BLaER1 (cell line): ENCODE results near the gene CMTM6.

Experiments used
- H3K27ac ChIP-seq: shearing (Covaris generic); formaldehyde crosslinking; 2 replicates; pipeline ENCODE4 v1.8.1; 2022
- H3K27me3 ChIP-seq: shearing (Covaris generic); formaldehyde crosslinking; 2 replicates; pipeline ENCODE4 v1.8.1; 2022
- H3K36me3 ChIP-seq: shearing (Covaris generic); formaldehyde crosslinking; 2 replicates; pipeline ENCODE4 v1.8.1; 2022
- H3K4me1 ChIP-seq: shearing (Covaris generic); formaldehyde crosslinking; 2 replicates; pipeline ENCODE4 v1.8.1; 2022
- H3K4me2 ChIP-seq: shearing (Covaris generic); formaldehyde crosslinking; 2 replicates; pipeline ENCODE4 v1.8.1; 2022
- H3K4me3 ChIP-seq: shearing (Covaris generic); formaldehyde crosslinking; 2 replicates; pipeline ENCODE4 v1.8.1; 2022
- H3K9ac ChIP-seq: shearing (Covaris generic); formaldehyde crosslinking; 2 replicates; pipeline ENCODE4 v1.8.1; 2022
- H3K9me3 ChIP-seq: shearing (Covaris generic); formaldehyde crosslinking; 2 replicates; pipeline ENCODE4 v1.8.1; 2022
- H4K20me1 ChIP-seq: shearing (Covaris generic); formaldehyde crosslinking; 2 replicates; pipeline ENCODE4 v1.8.1; 2022
- Cebpa-rat ChIP-seq: shearing (Covaris generic); IDR thresholded peaks from 2 replicates; pipeline ENCODE4 v1.8.1; 2022

The CMTM6 gene

DNA sequence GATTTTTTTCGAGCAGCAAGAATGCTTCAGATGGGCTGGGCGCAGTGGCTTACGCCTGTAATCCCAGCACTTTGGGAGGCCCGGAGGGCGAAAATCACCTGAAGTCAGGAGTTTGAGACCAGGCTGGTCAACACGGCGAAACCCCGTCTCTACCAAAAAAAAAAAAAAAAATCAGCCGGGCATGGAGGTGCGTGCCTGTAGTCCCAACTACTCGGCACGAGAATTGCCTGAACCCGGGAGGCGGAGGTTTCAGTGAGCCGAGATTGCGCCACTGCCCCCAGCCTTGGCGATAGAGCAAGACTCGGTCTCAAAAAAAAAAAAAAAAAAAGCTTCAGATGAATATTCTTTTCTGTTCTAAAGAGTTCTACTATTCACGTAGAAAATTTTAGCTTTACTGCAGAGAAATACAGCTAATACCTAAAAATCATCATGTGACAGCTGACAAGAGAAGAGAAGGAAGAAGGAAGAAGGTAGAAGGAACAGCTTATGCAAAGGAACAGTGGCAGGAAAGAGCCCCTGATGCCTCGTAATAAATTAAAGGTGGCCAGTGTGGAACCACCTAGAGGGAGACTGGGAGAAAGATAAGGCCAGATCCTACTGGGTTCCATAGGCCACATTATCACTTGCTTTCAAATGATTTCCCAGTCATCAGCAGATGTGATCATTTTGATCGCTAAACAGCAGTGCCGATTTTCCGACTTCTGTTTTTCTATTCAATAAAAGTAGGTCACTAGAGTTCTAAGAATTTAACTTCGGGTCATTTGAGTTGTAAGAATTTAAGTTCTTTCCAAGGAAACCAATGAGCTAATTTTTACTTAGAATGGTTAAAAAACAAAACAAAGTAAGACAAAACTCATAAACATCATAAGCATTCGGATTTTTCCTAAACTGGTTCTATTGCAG, 1.5 kb downstream of the CMTM6 start:
- peak overlapping the region; percentile 94 for H3K27ac ChIP-seq
- peak overlapping the region; percentile 98 for H3K4me3 ChIP-seq
- H3K9ac ChIP-seq: peak overlapping the region; percentile 93
- peak overlapping the region; percentile 87 for H3K4me2 ChIP-seq
- H3K9me3 ChIP-seq: no peaks in the 10 kb centered on the region
- peaks cover 9% of the 10 kb centered on the region for H3K36me3 ChIP-seq
- no peaks in the 10 kb centered on the region for H3K27me3 ChIP-seq
- peaks cover 57% of the 10 kb centered on the region for H4K20me1 ChIP-seq
- peaks cover 46% of the 10 kb centered on the region for H3K4me1 ChIP-seq
- TF ChIP-seq Cebpa-rat: no peak

DNA sequence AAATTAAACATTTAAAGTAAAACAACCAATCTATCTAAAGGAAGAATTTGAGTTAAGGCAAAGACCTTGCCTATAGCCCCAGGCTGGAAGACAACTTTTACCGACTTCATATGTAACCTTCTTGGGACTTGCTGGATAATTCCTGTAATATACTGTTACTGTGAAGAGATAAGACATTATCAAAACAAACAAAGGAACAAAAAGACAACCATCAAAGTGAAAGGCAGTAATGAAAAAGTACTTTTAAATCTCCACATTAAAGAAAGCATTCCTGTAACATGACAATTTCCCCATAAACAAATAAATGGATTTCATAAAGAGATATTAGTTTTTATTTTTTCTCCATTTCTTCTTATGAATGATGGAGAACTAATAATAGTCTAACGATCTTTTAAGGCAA, 2.4 kb downstream of the CMTM6 start:
- Histone ChIP-seq H3K4me3 (no peak overlapping the region), H3K4me2 (peak overlapping the region; percentile 87), H3K36me3 (peaks cover 10% of the 10 kb centered on the region), H3K27me3 (no peaks in the 10 kb centered on the region), H3K27ac (no peak overlapping the region), H3K9me3 (no peaks in the 10 kb centered on the region), H4K20me1 (peaks cover 66% of the 10 kb centered on the region), H3K9ac (no peak overlapping the region), H3K4me1 (peaks cover 47% of the 10 kb centered on the region)
- TF ChIP-seq Cebpa-rat: no peak

DNA sequence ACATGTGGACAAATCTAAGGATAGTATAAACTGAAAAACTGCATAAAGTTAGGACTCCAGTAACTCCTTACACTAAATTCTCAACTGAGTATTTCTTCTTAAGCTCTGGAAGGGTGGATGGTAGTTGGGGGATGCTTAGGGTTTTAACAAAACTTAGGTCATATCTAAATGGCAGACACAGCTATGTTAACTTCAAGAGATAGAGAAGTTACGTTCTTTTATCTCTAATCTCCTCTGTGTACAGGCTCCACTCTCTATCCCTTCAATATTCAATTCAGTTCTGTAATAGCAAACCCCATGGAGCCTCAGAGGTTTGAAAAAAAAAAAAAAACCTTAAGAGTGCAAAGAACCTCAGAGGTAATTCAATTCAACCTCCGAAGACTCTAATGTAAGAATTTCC, 3.1 kb downstream of the CMTM6 start:
- H3K4me3 ChIP-seq: no peak overlapping the region
- H3K4me1 ChIP-seq: peaks cover 48% of the 10 kb centered on the region
- H3K27ac ChIP-seq: no peak overlapping the region
- peaks cover 72% of the 10 kb centered on the region for H4K20me1 ChIP-seq
- no peaks in the 10 kb centered on the region for H3K27me3 ChIP-seq
- H3K9me3 ChIP-seq: no peaks in the 10 kb centered on the region
- no peak overlapping the region for H3K9ac ChIP-seq
- H3K36me3 ChIP-seq: peaks cover 10% of the 10 kb centered on the region
- H3K4me2 ChIP-seq: no peak overlapping the region
- TF ChIP-seq Cebpa-rat: no peak

DNA sequence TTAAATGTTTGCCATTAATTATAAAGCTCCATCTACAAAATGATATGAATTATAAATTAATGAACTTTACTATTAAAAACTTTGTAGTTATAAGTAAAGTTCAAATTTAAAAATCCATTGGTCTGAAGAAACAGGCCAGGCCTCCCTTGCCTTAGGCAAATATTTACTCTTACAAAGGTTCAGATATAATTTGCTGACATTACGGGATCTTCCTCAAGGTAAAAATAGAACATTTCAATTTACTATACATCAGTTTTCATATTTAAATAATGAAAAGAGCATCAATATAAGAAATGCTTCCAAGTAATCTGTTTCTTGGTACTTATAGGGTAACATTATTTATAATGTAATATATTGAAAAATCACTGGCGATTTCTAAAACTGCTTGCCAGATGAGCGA, 3.7 kb downstream of the CMTM6 start:
- Histone ChIP-seq H3K36me3 (peaks cover 12% of the 10 kb centered on the region), H3K4me1 (peaks cover 54% of the 10 kb centered on the region), H3K27me3 (no peaks in the 10 kb centered on the region), H3K27ac (no peak overlapping the region), H3K4me2 (no peak overlapping the region), H3K9ac (no peak overlapping the region), H3K9me3 (no peaks in the 10 kb centered on the region), H4K20me1 (peaks cover 78% of the 10 kb centered on the region), H3K4me3 (no peak overlapping the region)
- no peak for TF ChIP-seq Cebpa-rat

DNA sequence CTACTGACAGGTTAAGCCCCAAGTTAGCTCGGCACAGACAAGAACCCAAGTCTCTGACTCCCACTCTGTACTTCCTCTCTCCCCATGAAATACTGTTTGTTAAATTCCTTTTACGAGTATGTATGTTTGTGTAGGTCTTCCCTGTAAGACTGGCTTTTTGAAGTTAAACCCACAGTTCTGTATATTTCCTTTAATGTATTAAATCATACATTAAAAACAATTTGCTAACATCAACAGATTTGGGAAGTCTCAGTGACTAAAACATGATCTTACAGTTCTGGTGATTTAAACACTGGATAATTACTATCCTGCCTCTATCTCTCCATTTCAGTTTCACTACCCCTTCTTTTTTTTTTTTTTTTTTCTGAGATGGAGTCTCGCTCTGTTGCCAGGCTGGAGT, 4.4 kb downstream of the CMTM6 start:
- Histone ChIP-seq H4K20me1 (peaks cover 86% of the 10 kb centered on the region), H3K27ac (no peak overlapping the region), H3K9me3 (no peaks in the 10 kb centered on the region), H3K9ac (no peak overlapping the region), H3K36me3 (peaks cover 19% of the 10 kb centered on the region), H3K4me2 (no peak overlapping the region), H3K4me1 (peaks cover 52% of the 10 kb centered on the region), H3K4me3 (no peak overlapping the region), H3K27me3 (no peaks in the 10 kb centered on the region)
- no peak for TF ChIP-seq Cebpa-rat

DNA sequence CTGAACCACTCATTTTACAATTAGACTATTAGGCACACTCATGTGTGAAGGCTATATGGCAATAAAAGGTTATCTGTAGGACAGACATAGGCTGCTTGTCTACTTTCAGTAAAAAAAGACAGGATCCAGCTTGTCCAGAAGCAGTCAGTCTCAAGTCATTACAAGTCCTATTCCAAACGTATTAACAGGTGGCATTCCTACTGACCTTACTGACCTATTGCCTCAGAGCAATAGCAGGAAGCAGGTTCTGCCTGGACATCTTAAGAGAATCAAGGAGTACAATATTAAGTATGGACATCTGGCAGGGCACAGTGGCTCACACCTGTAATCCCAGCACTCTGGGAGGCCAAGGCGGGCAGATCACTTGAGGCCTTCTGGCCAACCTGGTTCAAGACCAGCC, 7.0 kb downstream of the CMTM6 start:
- Histone ChIP-seq H4K20me1 (peaks cover 93% of the 10 kb centered on the region), H3K4me3 (no peak overlapping the region), H3K27me3 (no peaks in the 10 kb centered on the region), H3K4me1 (peaks cover 36% of the 10 kb centered on the region), H3K36me3 (peaks cover 35% of the 10 kb centered on the region), H3K9ac (no peak overlapping the region), H3K4me2 (peak overlapping the region; percentile 48), H3K9me3 (no peaks in the 10 kb centered on the region), H3K27ac (no peak overlapping the region)
- no peak for TF ChIP-seq Cebpa-rat

DNA sequence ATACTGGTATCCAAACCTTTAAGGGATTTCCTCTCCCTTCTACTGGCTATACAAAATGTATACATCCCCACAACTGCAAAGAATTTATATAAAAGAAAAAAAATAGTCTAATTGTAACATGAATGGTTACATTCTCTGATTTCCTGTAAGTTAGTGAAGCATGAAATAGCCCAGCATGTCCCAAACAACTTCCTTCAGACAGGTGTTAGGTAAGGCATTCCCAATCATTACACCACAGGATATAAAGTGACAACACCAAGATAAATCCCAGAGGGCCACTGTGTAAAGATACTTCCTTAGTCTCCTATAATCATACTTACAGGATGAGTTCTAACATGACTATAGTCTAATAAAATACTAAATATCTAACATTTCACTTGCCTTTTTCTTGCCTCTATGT, 7.6 kb downstream of the CMTM6 start:
- Histone ChIP-seq H3K9ac (no peak overlapping the region), H3K4me1 (peaks cover 31% of the 10 kb centered on the region), H3K27ac (no peak overlapping the region), H3K4me3 (no peak overlapping the region), H3K4me2 (peak overlapping the region; percentile 48), H3K27me3 (no peaks in the 10 kb centered on the region), H3K9me3 (no peaks in the 10 kb centered on the region), H4K20me1 (peaks cover 87% of the 10 kb centered on the region), H3K36me3 (peaks cover 37% of the 10 kb centered on the region)
- TF ChIP-seq Cebpa-rat: no peak

DNA sequence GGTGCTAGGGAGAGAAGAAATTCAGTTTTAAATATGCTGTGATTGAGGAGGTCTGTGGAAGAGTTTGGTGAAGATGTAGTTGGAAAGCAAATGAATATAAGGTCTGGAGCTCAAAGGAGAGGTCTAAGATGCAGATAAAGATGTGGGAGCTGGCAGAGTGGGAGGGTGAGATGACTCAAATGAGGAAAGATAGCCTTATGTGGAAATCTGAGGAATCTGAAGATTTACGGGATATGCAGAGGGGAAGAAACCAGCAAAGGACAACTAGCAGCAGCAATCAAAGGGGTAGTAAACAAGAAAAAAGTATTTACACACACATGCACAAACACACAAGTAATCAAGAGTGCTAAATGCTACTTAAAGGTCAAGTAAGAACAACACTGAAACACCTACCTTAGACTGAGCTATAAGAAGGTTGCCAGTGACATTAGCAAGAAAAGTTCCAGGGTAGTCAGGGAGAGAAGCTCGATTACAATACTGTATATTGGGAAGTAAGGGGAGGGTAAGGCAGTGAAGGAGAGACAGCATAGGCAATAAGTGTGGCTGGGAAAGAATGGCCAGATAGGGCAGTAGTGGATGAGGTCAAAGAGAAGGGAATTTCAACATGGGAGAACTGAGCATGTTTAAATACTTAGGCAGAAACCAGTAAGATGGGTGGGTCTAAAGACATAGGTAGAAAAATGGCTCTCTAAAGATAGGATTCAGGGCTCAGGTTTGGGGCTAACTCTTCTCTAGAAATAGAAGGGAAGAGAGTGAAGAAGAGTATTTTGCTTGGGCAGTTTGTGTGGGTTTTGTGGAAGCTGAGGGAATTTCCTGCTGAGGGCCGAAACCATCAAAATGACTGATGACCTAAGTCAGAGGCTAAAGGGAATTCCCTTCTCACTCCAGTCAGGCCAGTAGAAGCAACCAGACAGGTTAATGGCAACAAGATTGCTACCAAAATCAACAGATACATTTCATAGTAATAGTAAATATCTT, 8.9 kb downstream of the CMTM6 start:
- H3K36me3 ChIP-seq: peaks cover 50% of the 10 kb centered on the region
- H3K9me3 ChIP-seq: no peaks in the 10 kb centered on the region
- no peaks in the 10 kb centered on the region for H3K27me3 ChIP-seq
- 0 out of 2 replicates have a peak overlapping the region, but pooled peaks have one; percentile 3 for H3K4me2 ChIP-seq
- H3K9ac ChIP-seq: no peak overlapping the region
- peaks cover 21% of the 10 kb centered on the region for H3K4me1 ChIP-seq
- H4K20me1 ChIP-seq: peaks cover 74% of the 10 kb centered on the region
- no peak overlapping the region for H3K4me3 ChIP-seq
- TF ChIP-seq Cebpa-rat: no peak
- no peak overlapping the region for H3K27ac ChIP-seq

DNA sequence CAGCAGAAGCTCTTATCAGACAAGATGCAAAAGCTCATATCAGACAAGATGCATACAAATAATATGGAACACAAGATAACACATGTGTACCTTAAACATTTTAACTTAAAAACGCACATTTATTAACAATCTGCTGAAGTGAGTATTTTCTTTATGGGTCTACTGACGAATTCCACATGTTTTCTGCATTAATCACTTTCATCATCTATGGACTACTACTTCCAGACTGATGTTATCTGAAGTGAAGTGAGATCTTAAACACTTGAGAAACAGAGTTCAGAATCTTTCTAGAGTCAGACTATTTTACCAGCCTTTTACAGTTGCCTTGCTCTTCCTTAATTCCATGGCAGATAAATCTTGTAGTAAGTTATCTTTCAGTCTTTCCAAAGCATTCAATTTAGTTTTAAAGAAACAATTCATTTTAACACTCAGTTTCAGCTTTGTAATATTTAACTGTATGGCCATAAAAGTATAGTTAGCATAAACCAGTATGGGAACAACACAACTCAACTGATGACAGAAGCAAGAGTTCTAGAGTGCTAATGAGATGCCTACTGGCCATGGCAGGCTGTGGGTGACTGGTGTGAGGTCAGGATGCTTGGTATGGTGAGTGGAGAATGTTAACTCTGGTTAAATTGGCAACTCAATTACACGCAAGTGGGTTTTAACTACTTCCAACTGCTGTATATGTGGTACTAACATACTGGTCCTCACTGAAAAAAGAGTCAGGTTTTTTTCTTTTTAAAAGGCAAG, 9.8 kb downstream of the CMTM6 start:
- Histone ChIP-seq H3K9ac (no peak overlapping the region), H3K4me2 (no peak overlapping the region), H3K4me3 (no peak overlapping the region), H3K4me1 (peaks cover 21% of the 10 kb centered on the region), H4K20me1 (peaks cover 66% of the 10 kb centered on the region), H3K9me3 (no peaks in the 10 kb centered on the region), H3K36me3 (peaks cover 58% of the 10 kb centered on the region), H3K27ac (no peak overlapping the region), H3K27me3 (no peaks in the 10 kb centered on the region)
- no peak for TF ChIP-seq Cebpa-rat
